A549 (cell line): Measurements from ENCODE around the gene IGSF3.

ENCODE experiments used
- CBX2 ChIP-seq: fragments of 200-600 bp; sonication (generic); IDR thresholded peaks from 2 replicates; pipeline ENCODE4 v1.6.1; 2016; ENCODE audit warnings: low read depth, mild to moderate bottlenecking, borderline replicate concordance
- EHF ChIP-seq: fragments of 250-450 bp; sonication (Bioruptor Pico); IDR thresholded peaks from 2 replicates; pipeline ENCODE4 v1.5.0; 2020; ENCODE audit warnings: mild to moderate bottlenecking
- EP300 ChIP-seq, 2 experiments: fragments of >200 bp; sonication (Bioruptor Twin); formaldehyde crosslinking; IDR thresholded peaks; 2 replicates in 1 of 2; 3 replicates in 1 of 2; pipeline ENCODE4 v1.6.1; 2016 to 2017
- JUN ChIP-seq, 2 experiments: fragments of >200 bp; sonication (Bioruptor Twin); formaldehyde crosslinking; IDR thresholded peaks; 2 replicates in 1 of 2; 3 replicates in 1 of 2; pipeline ENCODE4 v1.6.1; 2016 to 2017
- POLR2A ChIP-seq: IDR thresholded peaks from 2 replicates; pipeline ENCODE4 v1.6.1; 2012; ENCODE audit warnings: mild to moderate bottlenecking, low read length
- RAD21 ChIP-seq, 2 experiments: fragments of >200 bp in 1 of 2; sonication (Bioruptor Twin) in 1 of 2; formaldehyde crosslinking in 1 of 2; IDR thresholded peaks in 1 of 2; conservative IDR thresholded peaks in 1 of 2; 2 replicates in 1 of 2; 3 replicates in 1 of 2; pipeline ENCODE4 v1.6.1; 2012 to 2018; ENCODE audit warnings: inconsistent platforms in 1 of 2
- TF ChIP-seq, protein P1 (sequence below): fragments of >200 bp; sonication (Bioruptor Twin); formaldehyde crosslinking; IDR thresholded peaks from 3 replicates; pipeline ENCODE4 v1.5.1; 2016
- TF ChIP-seq, protein P2 (sequence below): fragments of 200-600 bp; sonication (generic); IDR thresholded peaks from 2 replicates; pipeline ENCODE4 v1.6.1; 2016; ENCODE audit warnings: antibody characterized with exemption, mild to moderate bottlenecking, moderate library complexity

DNA sequence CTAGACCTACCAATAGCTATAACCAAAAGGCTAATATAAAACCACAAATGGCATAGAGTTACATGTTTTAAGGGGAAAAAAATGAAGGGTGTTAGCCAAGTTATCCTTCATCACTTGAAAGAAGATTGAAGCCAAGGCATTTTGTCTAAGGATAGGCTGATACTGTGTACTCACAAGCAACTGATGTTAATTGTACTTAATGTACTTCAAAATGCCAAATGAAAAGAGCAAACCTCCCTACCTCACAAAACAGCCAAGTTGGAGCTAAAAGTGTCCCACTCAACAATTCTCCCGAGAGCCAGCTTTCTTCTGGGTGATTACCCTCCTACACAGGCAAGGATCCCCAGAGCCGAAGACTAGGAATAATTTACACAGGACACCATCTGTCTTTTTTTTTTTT is 4.4 kb upstream of the IGSF3 start:
- TF ChIP-seq RAD21 (conservative IDR thresholded peaks at IDR 0.05 in 1 of 2, IDR thresholded peaks at IDR 0.05 in 1 of 2) (no peak), JUN (IDR thresholded peaks at IDR 0.05) (no peak), CBX2 (no peak), EHF (no peak), EP300 (IDR thresholded peaks at IDR 0.05) (no peak), POLR2A (no peak)
- TF ChIP-seq, protein P1, sequence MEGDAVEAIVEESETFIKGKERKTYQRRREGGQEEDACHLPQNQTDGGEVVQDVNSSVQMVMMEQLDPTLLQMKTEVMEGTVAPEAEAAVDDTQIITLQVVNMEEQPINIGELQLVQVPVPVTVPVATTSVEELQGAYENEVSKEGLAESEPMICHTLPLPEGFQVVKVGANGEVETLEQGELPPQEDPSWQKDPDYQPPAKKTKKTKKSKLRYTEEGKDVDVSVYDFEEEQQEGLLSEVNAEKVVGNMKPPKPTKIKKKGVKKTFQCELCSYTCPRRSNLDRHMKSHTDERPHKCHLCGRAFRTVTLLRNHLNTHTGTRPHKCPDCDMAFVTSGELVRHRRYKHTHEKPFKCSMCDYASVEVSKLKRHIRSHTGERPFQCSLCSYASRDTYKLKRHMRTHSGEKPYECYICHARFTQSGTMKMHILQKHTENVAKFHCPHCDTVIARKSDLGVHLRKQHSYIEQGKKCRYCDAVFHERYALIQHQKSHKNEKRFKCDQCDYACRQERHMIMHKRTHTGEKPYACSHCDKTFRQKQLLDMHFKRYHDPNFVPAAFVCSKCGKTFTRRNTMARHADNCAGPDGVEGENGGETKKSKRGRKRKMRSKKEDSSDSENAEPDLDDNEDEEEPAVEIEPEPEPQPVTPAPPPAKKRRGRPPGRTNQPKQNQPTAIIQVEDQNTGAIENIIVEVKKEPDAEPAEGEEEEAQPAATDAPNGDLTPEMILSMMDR: no peak
- TF ChIP-seq, protein P2, sequence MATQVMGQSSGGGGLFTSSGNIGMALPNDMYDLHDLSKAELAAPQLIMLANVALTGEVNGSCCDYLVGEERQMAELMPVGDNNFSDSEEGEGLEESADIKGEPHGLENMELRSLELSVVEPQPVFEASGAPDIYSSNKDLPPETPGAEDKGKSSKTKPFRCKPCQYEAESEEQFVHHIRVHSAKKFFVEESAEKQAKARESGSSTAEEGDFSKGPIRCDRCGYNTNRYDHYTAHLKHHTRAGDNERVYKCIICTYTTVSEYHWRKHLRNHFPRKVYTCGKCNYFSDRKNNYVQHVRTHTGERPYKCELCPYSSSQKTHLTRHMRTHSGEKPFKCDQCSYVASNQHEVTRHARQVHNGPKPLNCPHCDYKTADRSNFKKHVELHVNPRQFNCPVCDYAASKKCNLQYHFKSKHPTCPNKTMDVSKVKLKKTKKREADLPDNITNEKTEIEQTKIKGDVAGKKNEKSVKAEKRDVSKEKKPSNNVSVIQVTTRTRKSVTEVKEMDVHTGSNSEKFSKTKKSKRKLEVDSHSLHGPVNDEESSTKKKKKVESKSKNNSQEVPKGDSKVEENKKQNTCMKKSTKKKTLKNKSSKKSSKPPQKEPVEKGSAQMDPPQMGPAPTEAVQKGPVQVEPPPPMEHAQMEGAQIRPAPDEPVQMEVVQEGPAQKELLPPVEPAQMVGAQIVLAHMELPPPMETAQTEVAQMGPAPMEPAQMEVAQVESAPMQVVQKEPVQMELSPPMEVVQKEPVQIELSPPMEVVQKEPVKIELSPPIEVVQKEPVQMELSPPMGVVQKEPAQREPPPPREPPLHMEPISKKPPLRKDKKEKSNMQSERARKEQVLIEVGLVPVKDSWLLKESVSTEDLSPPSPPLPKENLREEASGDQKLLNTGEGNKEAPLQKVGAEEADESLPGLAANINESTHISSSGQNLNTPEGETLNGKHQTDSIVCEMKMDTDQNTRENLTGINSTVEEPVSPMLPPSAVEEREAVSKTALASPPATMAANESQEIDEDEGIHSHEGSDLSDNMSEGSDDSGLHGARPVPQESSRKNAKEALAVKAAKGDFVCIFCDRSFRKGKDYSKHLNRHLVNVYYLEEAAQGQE: no peak
